WTC11 (cell line): ENCODE data around the gene UBC. TPM values are rescaled to one million over a fixed set of nuclear protein-coding genes. Genes with fewer than 3 reads are reported as not detected.

Source experiments
- ARID4B ChIP-seq: sonication (generic); formaldehyde crosslinking; IDR thresholded peaks from 2 replicates; pipeline ENCODE4 v1.8.0; 2023; ENCODE audit warnings: missing genetic modification reagents, mild to moderate bottlenecking, borderline replicate concordance
- FOXP4 ChIP-seq: sonication (generic); formaldehyde crosslinking; IDR thresholded peaks from 2 replicates; pipeline ENCODE4 v1.8.0; 2022; ENCODE audit warnings: mild to moderate bottlenecking, missing genetic modification reagents
- MLX ChIP-seq: sonication (generic); formaldehyde crosslinking; IDR thresholded peaks from 2 replicates; pipeline ENCODE4 v1.8.1; 2023; ENCODE audit warnings: mild to moderate bottlenecking, missing genetic modification reagents, moderate library complexity
- PREB ChIP-seq: sonication (generic); formaldehyde crosslinking; IDR thresholded peaks from 2 replicates; pipeline ENCODE4 v1.8.1; 2022; ENCODE audit warnings: mild to moderate bottlenecking, missing genetic modification reagents, moderate library complexity, borderline replicate concordance
- ZNF532 ChIP-seq: fragments of 250-450 bp; sonication (Bioruptor Pico); IDR thresholded peaks from 2 replicates; pipeline ENCODE4 v1.9.0; 2021; ENCODE audit warnings: mild to moderate bottlenecking, borderline replicate concordance
- microRNA-seq: library from miRNA; unstranded; fragments of <30 nt; microRNA quantifications from one replicate; pipeline ENCODE4 v1.2.0, GENCODE V29; 2022; ENCODE audit warnings: borderline number of aligned reads
- total RNA-seq: library from RNA; stranded (reverse); gene quantifications from 3 replicates; pipeline ENCODE4 v1.2.3, GENCODE V29; 2021

UBC gene
- total RNA-seq, 1 experiment from 2014 or later, result 530 TPM

GRCh38 chr12:124861898-124862676 is 52.4 kb downstream of the UBC start (continued):
- TF ChIP-seq ARID4B (CRISPR knock-in tag) (no peak), MLX (no peak), FOXP4 (CRISPR knock-in tag) (no peak), PREB (CRISPR knock-in tag) (no peak), ZNF532 (no peak)

Small RNA genes within 50 kb of the gene (microRNA-seq; reads per million reads assigned to microRNA genes)
- gene MIR5188, result not detected

Other genes with a start within 250 kb of the UBC start
- gene SCARB1, start 50.8 kb downstream of the UBC start, total RNA-seq, result 68.3 to 71.0 TPM (median 70.8 TPM) in 3 replicates
- 31.7 to 40.5 TPM (median 33.0 TPM) in 3 replicates for gene DHX37, start 74.5 kb upstream of the UBC start, total RNA-seq
- 11.5 to 11.9 TPM (median 11.8 TPM) in 3 replicates for gene BRI3BP, start 79.0 kb upstream of the UBC start, total RNA-seq
- gene AACS, start 150.8 kb upstream of the UBC start, total RNA-seq, result 44.1 to 54.0 TPM (median 47.0 TPM) in 3 replicates